HG03565 (cell line): ENCODE results near the gene PAPPA2.
A peak's percentile ranks its signal among the peaks of the same experiment; 100 is the strongest.

ENCODE experiments used
- ATAC-seq: cut with Tn5 transposase; IDR thresholded peaks from one replicate; pipeline ENCODE4 v1.9.1; 2021; ENCODE audit warnings: mild to moderate bottlenecking, moderate library complexity; ENCODE audit not compliant: unreplicated experiment

Gene PAPPA2

GRCh38 chr1:176847052-176847451 lies 384.1 kb downstream of the PAPPA2 start:
- ATAC-seq, result no peak

- ATAC-seq, result no peak
Measured at GRCh38 chr1:176849281-176849680, 386.3 kb downstream of the PAPPA2 start.

GRCh38 chr1:176850871-176851270 lies 387.9 kb downstream of the PAPPA2 start:
- no peak for ATAC-seq

DNA sequence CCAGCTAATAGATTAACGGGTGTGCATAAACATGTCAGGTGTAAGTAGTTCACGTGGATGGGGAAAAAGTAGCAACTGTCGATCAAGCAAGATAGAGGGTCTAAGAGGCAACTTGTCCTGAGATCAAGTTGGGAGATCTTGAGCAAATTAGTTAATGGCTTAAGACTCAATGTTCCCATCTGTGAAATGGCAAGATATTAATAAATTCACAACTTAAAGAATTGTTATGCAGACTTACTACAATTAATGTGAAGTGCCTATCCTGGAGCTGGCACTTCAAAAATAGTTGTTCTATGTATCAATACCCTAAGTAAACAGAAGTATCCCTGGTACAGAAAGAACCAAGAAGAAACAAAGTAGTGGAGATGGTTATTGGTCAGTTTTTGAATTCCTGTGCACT lies 389.1 kb downstream of the PAPPA2 start:
- ATAC-seq, result no peak

- no peak for ATAC-seq
Measured at GRCh38 chr1:176853503-176853902, 390.5 kb downstream of the PAPPA2 start.

GRCh38 chr1:176854121-176854520 lies 391.1 kb downstream of the PAPPA2 start:
- ATAC-seq, result no peak

- ATAC-seq, result no peak
Measured at GRCh38 chr1:176854758-176855745, 392.1 kb downstream of the PAPPA2 start.

DNA sequence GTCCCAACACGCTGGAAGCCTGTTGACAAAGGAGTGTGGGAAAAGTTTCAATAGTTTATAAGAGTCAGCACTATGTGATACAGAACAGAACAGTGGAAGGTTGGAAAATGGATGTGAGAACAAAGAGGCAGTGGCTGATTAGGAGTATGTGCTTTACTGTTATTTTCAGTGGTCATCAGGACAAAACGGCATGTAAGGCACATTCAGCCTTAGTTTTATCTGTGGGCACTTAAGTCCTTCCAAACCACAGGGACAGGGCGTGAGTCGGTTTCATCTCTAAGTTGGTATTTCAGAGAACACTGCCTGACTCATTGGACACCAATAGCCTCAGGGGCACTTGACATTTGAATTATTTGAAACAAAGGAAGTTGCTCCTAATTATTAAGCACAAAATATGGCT lies 394.7 kb downstream of the PAPPA2 start:
- ATAC-seq, result no peak

GRCh38 chr1:176858433-176858916 lies 395.5 kb downstream of the PAPPA2 start:
- ATAC-seq, result no peak

DNA sequence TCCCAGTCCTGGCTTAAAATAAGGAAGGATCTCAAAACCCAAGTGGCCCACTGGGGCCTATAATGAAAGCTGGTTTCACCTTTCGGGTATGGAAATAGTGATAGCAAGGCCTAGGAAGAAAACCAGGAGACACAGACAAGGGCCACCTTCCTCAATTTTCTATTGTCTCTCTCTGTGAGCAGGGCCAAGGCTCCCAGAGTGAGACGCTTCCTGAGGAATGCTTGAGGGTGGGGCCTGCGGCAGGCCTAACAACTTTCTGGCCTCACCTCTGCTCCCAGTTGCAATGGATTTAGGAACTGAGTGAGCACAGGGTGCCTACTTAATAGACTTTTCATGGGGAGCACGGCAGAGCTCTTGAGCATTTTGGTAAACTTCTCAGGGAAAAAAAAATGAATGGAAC lies 400.6 kb downstream of the PAPPA2 start:
- no peak for ATAC-seq

- ATAC-seq, result no peak
Measured at GRCh38 chr1:176864211-176864610, 401.2 kb downstream of the PAPPA2 start.

DNA sequence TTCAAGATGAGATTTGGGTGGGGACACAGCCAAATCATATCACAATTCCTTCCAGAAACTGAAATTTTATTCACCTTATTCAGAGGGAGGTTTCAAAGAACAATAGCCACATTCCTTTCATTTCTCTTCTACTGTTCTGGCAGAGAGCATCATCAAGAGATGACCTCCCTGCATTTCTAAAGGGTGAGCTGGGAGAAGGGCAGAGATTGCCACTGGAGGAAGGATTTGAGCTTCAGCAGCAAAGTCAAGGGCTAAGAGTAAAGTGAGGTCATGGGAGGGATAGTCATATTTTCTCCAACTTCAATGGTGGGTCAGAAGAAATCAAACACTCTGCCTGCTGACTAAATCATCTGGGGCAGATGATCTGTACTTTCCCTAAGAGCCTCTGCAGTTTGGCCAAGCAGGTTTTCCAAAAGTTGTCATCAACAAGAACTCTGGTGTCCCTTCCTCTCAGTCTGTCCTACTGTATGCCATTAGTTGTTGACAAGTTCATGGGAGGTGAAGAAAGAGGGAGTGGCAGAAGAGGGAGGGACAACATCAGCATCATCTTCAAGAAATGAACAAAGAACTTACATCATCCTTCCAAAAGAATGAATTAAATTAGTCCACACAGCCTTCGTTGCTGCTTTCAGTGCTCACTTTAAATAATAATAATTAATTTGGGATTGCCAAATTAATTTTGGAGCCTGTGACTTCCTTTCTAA lies 403.2 kb downstream of the PAPPA2 start:
- ATAC-seq, result no peak

DNA sequence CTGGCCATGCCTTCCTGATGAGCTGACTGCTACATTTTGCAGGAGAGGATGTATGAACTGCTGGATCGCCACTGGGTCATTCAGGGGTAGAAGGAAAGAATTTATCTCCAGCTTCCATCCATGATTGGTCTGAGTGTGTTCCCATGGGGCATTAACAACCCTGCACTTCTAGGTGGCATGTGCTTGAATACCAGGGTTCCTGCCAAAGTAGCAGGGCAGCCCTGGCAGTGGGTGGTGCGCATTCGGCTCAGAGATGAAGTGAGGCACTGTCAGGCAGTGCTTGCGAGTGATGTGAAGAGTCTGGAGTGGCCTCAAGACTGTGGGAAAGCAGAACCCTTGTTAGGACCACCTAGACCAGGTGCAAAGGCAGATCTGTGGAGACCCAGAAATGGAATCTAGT lies 406.6 kb downstream of the PAPPA2 start:
- ATAC-seq, result no peak

DNA sequence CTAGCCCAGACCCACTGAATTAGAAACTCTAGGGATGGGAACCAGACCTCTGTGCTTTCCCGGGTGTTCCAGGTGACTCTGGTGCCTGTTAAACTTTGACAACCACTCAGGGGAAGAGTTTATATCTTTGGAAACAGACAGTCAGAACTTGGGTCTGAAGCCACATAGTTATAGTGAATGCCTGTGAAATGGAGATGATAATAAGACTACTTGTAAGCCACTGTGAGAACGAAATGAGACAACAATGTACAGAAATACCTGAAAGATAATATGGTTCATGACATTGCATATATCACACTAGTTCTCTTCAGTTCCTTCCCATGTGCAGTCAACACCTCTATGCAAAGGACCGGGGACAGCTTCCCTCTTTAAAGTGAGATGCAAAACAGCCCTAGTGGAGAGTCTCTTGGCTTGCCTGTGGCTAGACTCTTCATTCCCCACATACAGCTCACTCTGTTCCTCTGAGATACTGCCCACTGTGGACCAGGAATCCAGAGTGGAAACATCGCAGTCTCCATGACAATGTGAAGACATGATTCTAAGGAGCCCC lies 414.1 kb downstream of the PAPPA2 start:
- ATAC-seq, result no peak

GRCh38 chr1:176877557-176877956 lies 414.6 kb downstream of the PAPPA2 start:
- no peak for ATAC-seq

DNA sequence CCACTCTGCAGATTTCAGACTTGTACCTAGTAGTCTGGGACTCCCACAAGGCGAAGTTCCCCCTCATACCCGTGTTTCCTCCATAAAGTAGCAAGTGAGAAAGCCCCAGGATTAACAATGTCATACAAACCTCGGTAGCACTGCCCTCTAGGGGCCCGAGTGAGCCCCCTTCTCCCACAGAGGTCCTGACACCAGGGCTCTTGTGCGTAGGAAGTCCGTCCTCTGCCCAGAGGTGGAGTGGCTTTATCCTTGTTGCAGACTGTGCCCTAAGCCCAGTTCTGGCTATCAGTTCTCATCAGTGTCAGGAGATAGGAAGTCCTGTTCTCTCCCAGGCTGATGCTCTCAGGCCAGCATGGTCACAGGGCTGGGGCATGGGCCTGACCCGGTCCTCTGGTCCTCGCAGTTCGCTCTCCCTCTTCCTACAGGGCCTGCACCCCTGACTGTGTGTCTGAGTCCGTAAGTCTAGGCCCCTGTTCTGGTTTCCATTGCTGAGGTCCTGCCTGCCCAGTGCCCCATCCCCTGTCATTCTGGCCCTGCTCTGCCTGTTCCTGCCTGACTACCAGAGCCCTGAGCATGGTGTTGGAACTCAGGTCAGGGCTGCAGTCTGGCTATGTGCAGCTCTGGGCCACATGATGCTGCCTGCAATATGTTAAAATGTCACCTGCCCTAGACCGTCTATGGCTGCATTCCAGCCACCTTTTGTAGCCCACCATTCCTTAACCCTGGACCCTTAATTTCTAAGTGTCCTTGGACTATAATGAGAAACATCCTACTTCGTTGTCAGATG lies 416.0 kb downstream of the PAPPA2 start:
- no peak for ATAC-seq

- ATAC-seq, result no peak
Measured at GRCh38 chr1:176879784-176880620, 417.0 kb downstream of the PAPPA2 start.

- ATAC-seq, result peak; percentile 56
Measured at GRCh38 chr1:176880955-176881595, 418.1 kb downstream of the PAPPA2 start.

GRCh38 chr1:176884286-176884685 lies 421.3 kb downstream of the PAPPA2 start:
- ATAC-seq, result no peak
